ENCODE measurements around the gene TAX1BP1.

TAX1BP1 gene

GRCh38 chr7:27739909-27740448, at the start of gene TAX1BP1:
Gene TAX1BP1, plus strand, starts transcription at chr7:27740162. Its CDS starts 8,363 bp downstream, at chr7:27748525.
- DNase-seq: peak; percentile 90 to 92

- no peak for DNase-seq
Measured at GRCh38 chr7:27690649-27691048, 49.3 kb upstream of the TAX1BP1 start.

DNA sequence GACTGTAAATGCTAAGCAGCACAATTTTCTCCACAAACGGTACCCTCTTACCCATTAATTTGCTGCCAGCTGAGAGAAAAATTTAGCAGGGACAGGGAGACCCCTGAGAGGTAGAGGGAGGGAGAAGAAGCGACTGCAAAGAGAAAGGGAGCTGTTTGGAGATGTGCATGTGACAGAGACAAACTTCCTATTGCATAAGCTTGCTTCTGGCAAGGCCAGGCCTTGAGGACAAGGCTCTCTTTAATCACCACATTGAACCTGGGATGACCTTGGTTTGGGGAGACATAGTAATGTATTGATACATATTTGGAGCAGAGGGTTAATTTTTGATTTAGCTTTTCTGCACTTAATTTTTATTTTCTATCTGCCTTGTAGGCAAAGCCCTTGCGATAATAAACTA, 46.2 kb upstream of the TAX1BP1 start:
- DNase-seq: no peak

- no peak for DNase-seq
Measured at GRCh38 chr7:27695096-27695495, 44.9 kb upstream of the TAX1BP1 start.

- DNase-seq: no peak
Measured at GRCh38 chr7:27697861-27698430, 42.0 kb upstream of the TAX1BP1 start.

DNA sequence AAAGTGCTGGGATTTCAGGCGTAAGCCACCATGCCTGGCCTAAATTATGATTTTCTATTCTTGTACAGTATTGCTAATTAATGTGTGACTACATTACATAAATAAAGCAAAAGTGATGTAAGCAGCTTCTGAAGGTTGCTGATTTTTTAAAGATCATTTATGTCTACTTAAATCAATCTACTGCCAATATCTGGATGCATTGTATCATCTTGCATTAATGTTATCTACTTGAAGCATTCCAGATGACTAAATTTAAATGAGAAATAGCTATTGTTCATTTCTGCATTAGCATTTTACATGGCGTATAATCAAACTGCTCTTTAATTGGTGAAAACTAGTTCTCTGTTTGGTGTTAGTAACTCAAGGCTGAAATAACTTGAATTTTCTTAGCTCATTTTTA, 40.2 kb upstream of the TAX1BP1 start:
- DNase-seq: no peak

GRCh38 chr7:27700501-27700900, 39.5 kb upstream of the TAX1BP1 start:
- no peak for DNase-seq

- no peak for DNase-seq
Measured at GRCh38 chr7:27703181-27703580, 36.8 kb upstream of the TAX1BP1 start.

DNA sequence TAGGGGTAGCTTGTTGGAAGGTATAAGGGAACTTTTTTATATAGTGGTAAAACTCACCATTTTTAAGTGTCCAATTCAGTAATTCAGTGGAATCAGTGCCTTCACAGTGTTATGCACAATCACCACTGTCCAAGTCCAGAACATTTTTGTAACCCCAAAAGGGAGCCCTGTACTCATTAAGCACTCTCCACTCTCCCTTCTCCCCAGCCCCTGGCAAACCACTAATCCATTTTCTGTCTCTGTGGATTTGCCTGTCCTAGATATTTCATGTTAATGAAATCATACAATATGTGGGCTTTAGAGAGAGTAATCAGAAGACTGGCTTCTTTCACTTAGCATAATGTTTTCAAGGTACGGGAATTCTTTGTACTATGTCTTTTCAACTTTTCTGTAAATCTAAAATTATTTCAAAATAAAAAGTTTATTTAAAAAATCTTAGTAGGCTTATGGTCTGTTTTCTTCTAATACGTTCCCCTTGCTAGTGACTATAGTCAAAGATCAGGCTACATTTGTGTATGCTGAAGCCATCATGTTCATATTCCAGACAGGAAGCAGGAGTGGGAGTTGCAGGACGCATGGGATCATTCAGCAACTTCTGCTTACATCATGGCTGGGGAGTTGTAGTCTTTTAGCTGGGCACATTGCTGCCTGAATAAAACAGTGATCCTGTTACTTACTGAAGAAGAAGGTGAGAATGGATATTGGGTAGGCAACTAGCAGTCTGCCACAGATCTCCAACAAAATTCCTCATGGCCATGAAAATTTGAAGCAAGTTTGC, 35.4 kb upstream of the TAX1BP1 start:
- no peak for DNase-seq

DNA sequence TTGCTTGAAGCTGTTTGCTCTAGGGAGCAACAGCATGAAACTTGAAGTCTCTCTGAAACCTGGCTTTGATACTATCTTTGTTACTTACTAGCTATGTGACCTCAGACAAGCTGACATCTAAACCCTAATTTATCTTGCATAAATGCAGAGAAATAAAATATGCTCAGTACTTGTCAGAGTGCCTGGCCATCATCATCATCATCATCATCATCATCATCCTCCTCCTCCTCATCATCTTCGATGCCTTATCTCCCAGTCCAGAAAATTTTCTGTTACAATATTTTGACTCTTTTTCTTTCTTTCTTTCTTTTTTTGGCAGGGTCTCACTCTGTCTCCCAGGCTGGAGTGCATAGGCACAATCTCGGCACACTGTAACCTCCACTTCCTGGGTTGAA, 34.8 kb upstream of the TAX1BP1 start:
- DNase-seq: no peak

DNA sequence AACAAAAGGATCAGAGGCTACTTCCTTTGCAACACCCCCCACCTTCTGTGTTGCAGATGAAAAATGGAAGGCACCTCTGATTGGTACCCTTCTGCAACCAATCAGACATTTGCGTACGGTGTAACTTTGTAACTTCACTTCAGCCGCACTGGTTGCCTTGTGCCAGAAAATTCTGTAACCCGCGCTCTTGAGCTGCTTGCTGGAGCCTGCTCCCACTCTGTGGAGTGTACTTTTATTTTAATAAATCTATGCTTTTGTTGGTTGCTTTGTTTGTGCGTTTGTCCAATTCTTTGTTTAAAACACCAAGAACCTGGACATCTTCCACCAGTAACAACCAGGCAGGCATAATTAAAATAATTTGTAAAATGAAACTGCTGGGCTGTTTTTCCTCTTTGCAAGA, 31.5 kb upstream of the TAX1BP1 start:
- no peak for DNase-seq

DNA sequence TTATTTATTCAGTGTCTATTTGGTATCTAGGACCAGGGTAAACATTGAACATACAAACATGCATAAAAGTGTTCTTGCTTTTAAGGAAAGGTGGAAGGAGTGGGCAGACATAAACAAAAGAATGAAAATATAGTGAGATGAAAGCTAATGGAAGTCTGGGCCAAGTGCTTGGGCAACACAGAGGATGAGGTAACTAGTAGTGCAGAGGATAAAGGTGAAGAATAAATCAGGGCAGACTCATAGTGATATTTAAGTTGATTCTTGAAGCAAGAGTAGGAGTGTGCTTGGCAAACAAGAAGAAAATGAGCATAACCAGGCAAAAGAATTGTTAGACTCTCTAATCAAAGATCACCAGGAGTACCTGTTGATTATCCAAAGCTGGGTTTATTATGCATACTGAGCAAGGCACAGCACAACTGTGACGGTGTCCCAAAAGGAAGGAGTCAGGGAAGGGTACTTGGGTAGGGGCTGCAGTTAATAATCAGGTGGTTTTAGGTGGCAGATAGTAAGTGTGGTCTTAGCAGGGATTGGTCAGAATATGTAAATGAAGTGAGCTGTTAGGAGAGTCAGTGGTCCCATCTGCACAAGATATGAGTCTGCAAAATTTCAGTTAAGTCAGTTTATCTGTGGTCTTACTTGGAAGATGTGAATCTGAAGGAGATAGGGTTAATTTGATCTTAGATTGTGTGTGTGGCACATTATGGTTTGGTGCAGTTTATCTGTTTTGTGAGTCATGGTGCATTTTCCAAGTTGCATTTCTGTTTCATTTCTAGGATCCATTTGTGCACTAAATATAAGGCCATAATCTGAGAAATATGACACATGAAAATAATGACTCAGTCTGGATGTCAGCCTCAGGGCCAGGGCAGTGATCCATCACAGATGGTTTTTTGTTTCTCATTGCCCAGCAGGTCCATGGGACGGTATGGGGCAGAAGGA, 30.6 kb upstream of the TAX1BP1 start:
- DNase-seq: no peak

GRCh38 chr7:27712217-27712616, 27.7 kb upstream of the TAX1BP1 start:
- no peak for DNase-seq

- no peak for DNase-seq
Measured at GRCh38 chr7:27714831-27715444, 25.0 kb upstream of the TAX1BP1 start.

- DNase-seq: no peak
Measured at GRCh38 chr7:27723085-27723484, 16.9 kb upstream of the TAX1BP1 start.

GRCh38 chr7:27727058-27727457, 12.9 kb upstream of the TAX1BP1 start:
- DNase-seq: no peak

- DNase-seq: no peak
Measured at GRCh38 chr7:27730112-27730511, 9.8 kb upstream of the TAX1BP1 start.

GRCh38 chr7:27734583-27734982, 5.4 kb upstream of the TAX1BP1 start:
- DNase-seq: no peak

DNA sequence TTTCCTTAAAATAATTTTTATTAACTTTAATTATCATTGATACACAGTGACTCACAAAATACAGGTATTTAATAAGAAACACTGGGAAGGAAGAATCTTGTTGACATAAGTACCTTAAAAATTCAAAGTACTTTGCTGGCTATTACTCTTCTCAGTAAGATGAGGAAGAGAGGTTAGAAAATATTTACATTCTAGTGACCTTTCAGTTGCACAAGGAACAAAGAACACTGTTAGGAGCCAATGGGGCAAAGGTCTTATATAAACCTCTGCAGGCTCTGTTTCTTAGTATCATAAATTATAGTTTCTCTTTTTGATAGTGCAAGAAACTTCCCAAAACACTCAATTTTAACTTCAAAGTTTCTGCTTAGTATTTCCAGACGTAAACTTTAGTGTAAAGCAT, 4.8 kb upstream of the TAX1BP1 start:
- DNase-seq: no peak

DNA sequence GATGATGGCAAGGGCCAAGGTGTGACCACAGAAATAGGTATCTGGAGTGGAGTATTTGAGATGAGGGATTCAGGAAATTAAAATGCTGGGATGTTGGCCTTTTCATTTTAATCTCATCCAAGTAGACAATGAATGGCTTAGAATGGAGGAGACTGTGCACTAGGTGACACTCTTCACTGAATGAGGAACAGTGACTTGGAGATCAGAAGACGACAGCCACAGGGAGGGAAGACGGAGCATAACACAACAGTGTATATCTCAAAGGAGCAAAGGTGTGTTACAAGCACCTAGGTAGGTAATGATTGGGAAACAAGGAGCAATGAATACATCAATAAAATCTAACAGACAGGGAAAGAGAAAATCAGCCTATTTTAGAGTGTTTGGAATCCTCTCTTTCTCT, 4.1 kb upstream of the TAX1BP1 start:
- no peak for DNase-seq

DNA sequence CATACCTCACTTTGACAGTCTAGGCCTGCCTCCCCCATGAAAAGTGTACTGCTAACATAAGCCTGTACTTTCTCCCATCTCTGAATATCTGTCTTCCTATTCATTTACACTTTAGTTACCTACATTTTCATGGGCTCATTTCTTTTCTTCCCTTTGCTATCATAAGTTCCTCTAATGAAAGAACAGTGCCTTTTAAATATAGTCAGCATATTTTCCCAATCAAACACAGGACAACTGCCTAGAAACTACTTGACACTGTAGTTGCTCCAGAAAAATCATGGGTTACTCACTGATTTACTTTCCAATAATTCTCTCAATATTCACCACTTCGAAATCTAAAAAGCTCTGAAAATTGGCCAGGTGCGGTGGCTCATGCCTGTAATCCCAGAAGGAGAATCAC, 2.8 kb upstream of the TAX1BP1 start:
- no peak for DNase-seq

DNA sequence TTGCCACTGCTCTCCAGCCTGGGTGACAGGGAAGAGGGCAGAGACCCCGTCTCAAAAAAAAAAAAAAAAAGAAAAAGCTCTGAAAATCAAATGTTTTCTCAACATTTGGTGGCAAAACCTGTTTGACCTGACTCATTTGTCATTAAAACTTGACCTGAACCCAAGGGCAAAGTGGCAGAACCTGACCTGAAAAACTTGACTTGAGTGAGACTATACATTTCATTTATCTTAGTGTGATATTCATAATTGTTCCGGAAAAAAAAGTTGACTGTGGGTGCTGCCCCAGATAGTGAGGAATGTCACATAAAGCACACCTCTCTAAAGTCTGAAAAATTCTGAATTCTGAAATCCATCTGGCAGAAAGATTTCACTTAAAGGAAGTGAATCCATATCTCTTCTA, 2.3 kb upstream of the TAX1BP1 start:
- no peak for DNase-seq
